ENCODE data around the gene ARMC9.

GRCh38 chr2:231308631-231309428 lies 110.4 kb downstream of the ARMC9 start:
- TF ChIP-seq CTCF (IDR thresholded peaks at IDR 0.05) (no peak), POLR2A (IDR thresholded peaks at IDR 0.05) (no peak)

Measured in lower leg skin (tissue), 3 donors.